MV-4-11 (cell line): ENCODE results near the gene KIF16B.
"Not testable (repeated sequence)": the region's sequence is repeated elsewhere in the genome, so short reads cannot be mapped to it uniquely, and the experiment has no call there.

ENCODE experiments used
- DNase-seq: peaks from one replicate; lab custom pipeline; 2025; lab: John Stamatoyannopoulos, UW

KIF16B gene

DNA sequence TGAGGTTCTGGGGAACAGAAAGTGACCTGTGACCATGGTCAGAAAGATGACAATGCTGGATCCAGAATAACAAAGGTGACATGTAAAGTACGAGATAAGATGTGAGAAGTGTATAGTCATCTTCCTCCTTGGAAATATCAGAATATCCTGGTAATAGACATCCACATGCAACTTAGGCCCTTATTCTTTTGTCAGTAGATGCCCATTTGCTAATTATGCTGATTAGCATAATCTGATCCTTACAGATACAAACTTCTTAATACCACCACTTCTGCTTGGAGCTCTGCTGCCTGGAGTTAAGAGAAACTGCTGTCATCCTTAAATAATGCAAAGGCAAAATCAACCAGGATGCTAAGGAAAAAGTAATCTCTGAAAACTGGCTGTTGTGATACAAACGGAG lies 91.3 kb downstream of the KIF16B start:
- DNase-seq, result no peak

DNA sequence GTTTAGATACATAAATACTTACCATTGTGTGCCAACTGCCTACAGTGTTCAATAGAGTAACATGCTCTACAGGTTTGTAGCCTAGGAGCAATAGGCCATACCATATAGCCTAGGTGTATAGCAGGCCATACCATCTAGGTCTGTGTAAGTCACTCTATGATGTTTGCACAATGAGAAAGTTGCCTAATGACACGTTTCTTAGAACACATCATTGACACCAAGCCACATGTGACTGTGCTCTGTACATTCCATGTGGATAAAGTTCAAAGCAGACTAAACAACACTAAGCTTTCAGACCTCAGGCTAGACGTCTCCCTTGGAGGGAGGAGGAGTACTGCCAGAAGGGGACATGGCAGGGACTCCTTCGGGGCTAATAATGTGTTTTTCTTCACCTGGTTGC lies 93.6 kb downstream of the KIF16B start:
- DNase-seq, result no peak

DNA sequence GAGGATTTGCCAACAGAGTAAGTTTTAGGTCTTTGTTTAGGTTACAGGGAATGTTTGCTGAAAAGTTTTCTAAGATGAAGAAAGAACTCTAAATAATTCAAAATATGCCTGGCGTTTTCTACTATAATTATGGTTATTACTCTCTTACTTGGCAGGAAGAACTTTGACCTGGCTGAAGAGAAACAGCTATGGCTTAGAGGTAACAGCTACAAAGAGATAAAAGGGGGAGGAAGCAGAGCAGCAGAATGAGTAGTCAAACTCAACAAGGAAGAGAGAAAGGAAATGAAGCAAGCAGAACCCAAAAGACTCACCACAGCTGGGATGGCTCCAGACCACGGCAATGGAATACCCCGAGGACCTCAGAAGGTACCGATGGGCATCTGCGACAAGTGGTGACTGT lies 95.6 kb downstream of the KIF16B start:
- peak; percentile 34 for DNase-seq

DNA sequence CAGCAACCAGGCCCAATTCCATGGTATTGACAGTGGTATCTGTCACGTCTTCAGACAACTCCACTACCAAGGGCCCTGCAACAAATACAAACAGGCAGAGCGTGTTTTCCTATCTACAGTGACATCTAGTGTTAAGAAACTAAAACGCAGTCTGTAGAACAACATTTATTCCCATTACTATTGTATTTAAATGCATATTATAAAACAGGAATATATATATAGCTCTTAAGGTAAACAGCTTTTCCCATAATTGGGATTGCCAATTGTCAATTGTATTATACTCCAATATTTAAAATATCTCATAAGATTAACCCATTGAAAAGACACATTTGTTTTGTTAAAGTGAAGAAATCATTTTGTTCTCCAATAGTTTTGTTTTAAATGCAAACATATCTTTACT lies 97.2 kb downstream of the KIF16B start:
- peak; percentile 38 for DNase-seq

DNA sequence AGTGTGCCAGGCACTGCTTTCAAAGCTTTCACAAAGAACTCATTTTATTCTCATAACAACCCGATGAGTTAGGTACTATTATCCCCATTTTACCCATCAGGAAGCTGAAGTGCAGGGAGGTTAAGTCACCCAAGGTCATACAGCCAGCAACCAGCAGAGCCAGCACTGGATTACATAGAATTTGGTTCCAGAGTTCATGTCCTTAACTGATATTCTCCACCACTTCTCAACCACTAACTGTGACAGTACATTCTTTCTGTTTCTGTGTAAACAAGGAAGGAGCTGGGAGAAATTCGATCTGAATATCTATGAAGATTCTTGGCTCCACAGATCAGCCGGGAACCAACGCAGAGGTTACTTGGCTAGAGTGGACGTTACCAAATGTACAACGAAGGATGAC lies 98.0 kb downstream of the KIF16B start:
- DNase-seq, result no peak

DNA sequence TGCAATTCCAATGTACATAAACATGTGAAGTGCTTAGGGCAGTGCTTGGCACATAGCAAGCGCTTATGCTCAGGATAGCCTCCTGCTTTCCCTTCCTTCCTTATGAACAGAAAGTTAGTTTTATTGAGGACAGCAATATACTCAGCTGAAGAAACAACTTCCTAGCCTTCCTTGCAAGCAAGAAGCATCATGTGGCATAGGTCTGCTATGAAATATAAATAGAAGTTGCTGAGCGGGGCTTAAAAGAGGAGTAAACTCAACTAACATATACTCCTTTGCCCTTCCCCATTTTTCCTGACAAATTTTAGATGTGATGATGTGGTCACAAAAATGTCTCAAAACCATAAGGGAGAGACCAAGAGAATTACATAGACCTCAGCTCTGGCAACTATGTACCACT lies 98.9 kb downstream of the KIF16B start:
- DNase-seq, result no peak

DNA sequence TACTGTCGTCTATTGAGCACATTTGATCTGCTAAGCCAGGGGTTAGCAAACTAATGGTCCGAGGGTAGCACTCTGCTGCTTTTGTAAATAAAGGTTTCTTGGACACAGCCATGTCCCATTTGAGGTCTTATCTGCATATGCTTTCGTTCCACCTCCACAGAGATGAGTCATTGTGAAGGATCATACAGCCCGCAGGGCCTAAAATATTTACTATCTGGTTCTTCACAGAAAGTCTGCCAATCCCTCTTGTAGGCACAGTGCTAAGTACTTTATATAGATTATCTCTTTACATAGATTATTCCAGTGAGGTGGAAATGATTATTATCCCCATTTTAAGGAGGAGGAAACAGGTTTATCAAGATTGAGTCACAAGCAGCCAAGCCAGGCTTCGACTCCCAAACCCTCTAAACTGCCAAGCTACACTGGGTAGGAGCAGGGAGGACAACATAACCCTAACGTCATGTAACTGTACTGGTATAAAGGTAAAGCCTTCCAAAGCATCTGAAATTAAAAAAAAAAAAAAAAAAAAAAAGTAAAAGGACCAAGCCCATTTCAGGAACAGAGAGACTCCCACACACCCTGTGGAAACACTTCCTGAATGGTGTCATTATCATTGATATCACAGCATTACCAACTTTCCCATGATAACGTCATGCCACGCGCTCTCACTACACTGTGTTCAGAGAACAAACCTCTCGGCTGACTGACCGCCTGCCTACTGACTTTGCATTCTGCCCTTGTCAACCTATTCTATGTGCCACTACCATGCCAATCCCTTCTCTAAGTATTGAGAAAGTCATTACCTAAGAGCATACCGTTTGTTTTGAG lies 101.0 kb downstream of the KIF16B start:
- DNase-seq, result no peak

DNA sequence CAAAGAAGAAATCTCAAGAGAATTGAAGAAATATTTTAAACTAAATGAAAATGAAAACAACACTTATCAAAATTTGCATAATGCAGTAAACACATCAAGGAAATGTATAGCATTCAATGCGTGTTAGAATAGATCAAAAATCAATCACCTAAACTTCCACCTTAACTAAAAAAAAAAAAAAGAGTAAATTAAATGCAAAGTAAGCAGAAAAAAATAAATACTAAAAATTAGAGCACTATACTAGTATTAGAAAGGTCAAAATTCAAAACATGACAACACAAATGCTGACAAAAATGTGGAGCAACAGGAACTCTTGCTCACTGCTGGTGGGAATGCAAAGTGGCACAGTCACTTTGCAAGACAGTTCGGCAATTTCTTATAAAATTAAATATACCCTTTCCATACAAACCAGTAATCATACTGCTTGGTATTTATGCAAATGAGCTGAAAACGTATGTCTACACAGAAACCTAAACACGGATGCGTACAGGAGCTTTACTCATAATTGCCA lies 103.8 kb downstream of the KIF16B start:
- no peak for DNase-seq

DNA sequence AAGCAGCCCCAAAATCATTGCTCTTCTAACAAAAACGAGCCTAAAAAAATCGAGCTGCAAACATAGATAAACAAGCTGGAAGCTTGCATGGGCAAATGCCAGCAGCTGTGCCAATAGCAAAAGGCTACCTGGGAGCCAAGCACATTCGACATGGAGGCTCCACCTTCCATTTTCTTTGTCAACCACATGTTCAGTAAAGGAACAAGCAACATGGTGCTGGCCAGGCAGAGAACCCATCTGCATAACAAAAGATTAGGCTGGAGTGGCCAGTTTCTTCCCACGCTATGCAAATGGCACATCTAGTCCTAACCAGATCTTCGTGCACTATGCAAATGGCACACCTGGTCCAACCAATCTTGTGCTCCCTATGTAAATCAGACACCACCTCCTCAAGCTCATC lies 110.5 kb downstream of the KIF16B start:
- no peak for DNase-seq

DNA sequence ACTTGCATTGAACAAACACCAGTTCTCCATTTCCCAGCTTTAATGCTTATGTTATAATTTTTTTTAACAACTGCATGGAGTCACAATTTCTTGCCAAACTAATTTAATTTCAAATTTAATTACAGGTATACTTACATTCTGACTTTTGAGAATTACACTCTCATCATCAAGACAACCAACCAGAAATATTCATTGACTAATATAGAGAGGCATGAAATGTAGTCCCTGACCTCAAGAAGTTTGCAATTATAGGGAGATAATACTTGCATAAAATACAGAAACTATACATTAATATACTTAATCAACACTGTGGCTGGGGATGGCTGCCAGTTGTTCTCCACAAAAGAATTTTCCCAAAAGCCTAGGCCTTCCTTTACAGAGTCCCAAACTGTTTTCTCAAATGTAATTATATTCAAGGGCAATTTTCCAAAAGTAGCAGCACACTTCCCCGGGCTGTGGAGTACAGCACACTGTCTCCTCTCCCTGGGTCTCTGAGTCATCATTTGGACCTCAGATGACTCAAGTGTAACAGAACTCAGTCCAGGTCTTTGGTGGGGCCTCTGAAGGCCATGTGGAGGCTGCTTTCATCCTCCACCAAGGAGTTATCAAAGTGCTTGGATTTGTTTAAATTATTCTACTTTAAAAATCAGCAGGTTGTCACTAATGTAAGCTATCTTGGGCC lies 114.1 kb downstream of the KIF16B start:
- no peak for DNase-seq

DNA sequence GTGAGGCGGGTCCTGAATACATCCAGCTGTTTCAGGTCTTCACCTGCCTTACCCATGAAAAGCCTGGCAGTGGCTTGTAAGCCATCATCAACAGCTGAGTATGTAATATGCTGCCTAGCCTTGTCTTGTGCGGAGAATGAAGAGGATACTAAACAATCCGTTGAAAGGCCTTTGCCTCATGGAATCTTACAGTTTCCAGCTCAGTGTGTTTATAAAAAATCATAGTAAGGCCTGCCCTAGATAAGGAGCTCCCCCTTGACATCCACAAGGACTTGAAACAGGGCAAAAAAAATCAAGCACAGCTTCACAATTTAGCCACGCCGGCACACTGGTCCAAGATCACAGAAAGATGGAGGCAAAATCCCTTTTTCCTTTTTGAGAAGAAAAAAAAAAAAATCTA lies 115.7 kb downstream of the KIF16B start:
- DNase-seq, result no peak

DNA sequence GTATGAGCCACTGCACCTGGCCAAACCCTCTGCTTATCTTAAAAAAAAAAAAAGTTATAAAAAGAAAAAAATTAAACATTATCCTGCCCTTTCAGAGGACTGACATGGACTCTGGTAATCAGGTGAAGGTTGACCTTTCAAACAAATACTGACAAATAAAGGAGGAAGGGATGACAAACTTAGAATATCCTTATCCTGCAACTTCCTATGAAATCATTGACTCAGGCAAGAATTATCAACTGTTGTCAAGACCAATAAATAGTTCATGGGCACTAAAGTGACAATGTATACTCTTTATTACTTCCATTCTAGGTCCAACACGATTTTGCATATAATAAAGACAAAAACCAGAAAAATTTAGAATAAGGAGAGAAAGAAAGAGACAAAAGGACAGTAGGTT lies 117.9 kb downstream of the KIF16B start:
- no peak for DNase-seq

DNA sequence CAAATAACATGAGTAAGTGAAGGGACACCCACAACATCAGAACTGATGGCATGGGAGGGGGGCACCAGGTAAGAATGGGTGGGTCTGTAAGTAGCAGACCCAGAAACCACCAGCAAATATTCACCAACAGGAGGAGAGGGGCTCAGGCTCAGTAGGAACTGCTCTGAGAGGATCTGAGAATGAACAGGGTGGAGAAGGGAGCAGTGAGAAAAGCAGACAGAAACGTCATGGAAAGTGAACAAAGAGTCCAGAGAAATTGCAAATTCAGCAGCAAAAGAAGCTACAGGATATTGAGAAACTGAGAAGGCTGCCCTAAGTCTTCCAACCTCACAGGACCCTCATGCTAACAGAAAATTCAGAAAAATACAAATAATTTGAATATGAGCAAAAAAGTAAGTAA lies 121.3 kb downstream of the KIF16B start:
- no peak for DNase-seq

DNA sequence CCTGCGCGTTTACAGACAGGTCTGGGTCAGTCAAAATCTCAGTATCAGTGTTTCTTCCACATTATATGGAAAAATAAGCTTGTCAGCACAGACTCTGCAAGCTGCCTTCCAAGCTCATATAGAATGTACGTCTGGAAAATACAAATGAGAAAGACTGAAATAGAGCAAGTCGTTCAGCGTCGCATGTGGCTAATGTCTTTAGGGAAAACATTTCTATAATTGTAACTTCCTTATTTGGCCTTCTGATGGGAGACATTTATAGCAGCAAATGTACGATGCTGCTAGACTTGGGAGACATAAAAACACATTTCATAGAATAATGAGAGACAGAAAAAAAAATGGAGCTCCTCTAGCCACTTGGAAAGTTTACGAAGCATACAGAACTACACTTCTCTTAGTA lies 122.2 kb downstream of the KIF16B start:
- no peak for DNase-seq

DNA sequence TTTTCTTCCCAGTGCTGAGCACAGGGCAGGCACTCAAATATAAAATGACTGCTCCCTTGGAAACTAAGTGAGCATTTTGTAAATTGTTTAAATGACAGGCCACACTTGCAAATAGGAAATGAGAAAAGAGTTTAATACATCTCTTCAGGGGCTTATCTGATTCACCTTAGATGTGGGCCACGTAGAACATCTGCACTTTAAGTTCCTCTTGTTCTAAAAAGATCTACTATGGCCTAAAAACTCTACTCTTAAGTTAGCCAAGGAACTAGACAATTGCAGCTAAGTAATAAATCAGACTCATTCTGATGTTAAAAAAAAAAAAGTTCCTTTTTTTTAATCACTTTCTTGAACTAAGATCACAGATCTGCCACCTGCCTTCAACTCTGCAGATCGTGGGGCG lies 126.3 kb downstream of the KIF16B start:
- DNase-seq, result peak; percentile 10

DNA sequence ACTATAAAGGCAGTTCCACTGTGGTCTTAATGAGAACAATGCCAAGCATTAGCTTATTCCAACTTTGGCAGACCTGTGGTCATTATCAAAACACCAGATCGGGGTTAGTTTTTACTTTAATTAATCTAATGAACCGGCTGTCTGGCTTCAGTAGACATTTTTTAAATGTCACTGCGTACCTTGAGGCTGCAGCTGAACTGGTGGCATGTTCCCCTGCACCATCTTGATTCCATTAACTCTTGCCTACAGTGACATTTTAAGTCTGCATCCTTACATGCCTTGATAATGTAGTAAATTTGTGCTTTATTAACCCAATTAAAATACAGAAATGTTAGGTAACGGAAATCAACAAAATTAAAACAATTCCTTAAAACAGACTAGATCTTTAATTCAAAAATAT lies 127.0 kb downstream of the KIF16B start:
- DNase-seq, result no peak

DNA sequence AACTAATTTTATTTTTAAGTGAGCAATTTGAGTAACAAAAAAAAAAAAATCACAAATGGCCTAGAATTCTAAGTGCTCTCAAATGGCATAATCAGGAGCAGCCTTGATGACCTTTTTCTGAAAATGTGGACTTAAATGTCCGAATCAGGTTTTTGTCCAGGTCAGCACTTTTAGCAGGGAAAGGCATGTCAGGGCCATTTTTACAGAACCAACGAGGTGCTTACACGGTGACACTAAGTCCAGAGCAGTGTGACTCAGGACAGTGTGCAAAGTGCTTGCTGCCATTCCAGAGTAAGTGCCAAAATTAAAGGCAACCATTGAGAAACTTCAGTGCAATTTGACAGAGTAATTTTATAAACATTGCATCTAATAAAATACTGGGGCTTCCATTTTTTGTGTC lies 127.8 kb downstream of the KIF16B start:
- no peak for DNase-seq

DNA sequence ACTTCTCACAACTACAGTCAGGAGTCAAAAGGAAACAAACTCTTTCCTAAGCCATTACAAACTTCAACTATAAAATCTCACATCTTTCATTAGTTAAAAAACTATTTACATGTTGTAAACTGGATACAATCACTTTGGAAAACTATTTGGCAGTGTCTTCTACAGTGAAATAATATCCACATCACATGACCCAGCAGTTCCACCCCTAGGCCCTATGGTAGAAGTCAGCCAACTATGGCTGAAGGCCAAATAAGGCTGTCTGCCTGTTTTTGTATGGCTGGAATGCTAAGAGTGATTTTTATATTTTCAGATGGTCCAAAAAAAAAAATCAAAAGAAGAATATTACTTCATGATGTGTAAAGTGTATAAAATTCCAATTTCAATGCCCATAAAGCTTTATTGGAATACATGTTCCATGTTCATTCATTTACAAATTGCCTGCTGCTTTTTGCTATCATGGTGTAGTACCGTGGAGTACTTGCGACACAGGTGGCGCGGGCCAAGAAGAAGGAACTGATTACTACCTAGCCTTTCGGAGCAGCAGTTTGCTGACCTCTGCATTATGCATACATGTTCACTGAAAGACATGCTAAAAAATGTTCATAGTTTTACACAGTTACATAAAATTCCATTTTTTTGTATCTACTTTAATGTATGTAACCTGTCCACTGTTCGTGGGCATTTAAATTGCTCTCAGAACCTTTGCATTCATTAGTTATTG lies 129.0 kb downstream of the KIF16B start:
- peak; percentile 13 for DNase-seq

DNA sequence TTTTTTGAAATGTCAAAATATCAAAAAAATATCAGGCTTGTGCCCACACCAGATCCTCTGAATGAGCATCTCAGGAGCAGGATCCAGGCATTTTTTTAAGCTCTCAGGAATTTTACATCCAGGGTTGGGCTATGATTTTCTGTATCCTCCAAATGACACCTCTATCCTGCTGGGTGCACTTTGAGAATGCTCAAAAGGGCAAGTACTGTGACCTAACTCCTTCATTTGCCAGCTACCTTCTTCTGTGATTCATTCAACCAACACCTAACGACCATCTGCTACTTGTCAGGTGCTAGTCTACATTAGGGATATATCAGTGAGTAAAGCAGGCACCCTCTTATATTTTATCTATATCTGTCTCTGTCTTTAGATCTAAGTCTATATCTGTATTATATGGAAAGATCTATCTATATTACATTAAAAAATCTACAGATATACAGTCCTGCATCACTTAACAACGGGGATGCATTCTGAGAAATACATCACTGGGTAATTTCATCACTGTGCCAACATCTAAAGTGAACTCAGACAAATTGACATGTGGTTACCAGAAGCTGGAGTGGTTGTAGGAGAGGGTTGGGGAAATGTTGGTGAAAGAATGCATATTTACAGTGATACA lies 131.6 kb downstream of the KIF16B start:
- no peak for DNase-seq

DNA sequence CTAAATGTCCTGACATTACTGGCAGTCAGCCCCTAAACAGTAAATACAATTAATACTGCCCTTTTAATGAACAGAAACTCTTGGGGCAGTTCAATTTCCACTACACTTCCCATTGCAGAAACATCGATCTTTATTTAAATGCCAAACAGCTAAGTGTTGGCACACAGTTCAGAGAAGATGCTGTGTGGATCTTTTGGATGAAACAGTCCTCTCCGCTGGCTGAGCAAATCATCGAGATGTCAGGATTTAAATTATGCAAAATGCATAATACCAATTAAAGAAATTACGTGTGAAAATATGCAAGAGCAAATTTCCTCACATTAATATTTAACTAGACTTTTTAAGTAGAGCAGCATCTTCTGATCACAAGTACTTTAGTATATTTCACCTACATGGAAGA lies 132.6 kb downstream of the KIF16B start:
- DNase-seq, result no peak

DNA sequence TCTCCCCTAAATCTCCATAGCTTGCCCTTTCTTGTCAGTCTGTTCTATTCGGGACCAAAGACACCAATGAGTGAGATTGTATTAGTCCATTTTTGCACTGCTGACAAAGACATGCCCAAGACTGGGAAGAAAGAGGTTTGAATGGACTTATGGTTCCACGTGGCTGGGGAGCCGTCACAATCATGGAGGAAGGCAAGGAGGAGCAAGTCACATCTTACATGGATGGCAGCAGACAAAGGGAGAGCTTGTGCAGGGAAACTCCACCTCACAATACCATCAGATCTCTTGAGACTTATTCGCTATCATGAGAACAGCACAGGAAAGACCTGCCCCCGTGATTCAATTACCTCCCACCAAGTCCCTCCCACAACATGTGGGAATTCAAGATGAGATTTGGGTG lies 133.7 kb downstream of the KIF16B start:
- not testable (repeated sequence) for DNase-seq

DNA sequence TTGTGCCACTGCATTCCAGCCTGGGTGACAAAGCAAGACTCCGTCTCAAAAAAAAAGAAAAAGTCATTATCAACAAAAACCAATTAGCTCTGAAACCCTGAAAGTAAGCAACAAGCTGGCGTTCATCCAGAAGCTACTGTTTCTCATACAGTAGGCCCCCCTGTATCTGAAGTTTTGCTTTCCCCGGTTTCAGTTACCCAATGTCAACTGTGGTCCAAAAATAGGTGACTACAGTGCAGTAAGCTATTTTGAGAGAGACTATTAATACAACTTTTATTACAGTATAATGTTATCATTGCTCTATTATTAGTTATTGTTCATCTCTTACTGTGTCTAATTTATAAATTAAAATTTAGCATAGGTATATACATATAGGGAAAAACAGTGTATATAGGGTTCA lies 135.1 kb downstream of the KIF16B start:
- no peak for DNase-seq
